DMS53 treated with DMSO at 0.1 percent for 48 hours (cell line): Measurements from ENCODE around the gene CACNA1D.
"Not testable (repeated sequence)": the region's sequence is repeated elsewhere in the genome, so short reads cannot be mapped to it uniquely, and the experiment has no call there.

Source experiments
- DNase-seq: peaks from one replicate; lab custom pipeline; 2025; ENCODE audit not compliant: unreplicated experiment; lab: John Stamatoyannopoulos, UW

CACNA1D gene

GRCh38 chr3:53646723-53647122 is 152.3 kb downstream of the CACNA1D start:
- DNase-seq: no peak

- no peak for DNase-seq
Observed at GRCh38 chr3:53649816-53650215, 155.4 kb downstream of the CACNA1D start.

- no peak for DNase-seq
Observed at GRCh38 chr3:53650424-53650823, 156.0 kb downstream of the CACNA1D start.

GRCh38 chr3:53650928-53651661 is 156.7 kb downstream of the CACNA1D start:
- no peak for DNase-seq

GRCh38 chr3:53651927-53652326 is 157.5 kb downstream of the CACNA1D start:
- DNase-seq: no peak

- no peak for DNase-seq
Observed at GRCh38 chr3:53657651-53658050, 163.2 kb downstream of the CACNA1D start.

GRCh38 chr3:53658613-53659193 is 164.3 kb downstream of the CACNA1D start:
- no peak for DNase-seq

GRCh38 chr3:53659996-53660395 is 165.6 kb downstream of the CACNA1D start:
- DNase-seq: no peak

GRCh38 chr3:53661480-53661879 is 167.1 kb downstream of the CACNA1D start:
- DNase-seq: no peak

GRCh38 chr3:53664812-53665211 is 170.4 kb downstream of the CACNA1D start:
- not testable (repeated sequence) for DNase-seq

- DNase-seq: no peak
Observed at GRCh38 chr3:53665608-53666425, 171.4 kb downstream of the CACNA1D start.

GRCh38 chr3:53668872-53669271 is 174.5 kb downstream of the CACNA1D start:
- no peak for DNase-seq

GRCh38 chr3:53670721-53671120 is 176.3 kb downstream of the CACNA1D start:
- DNase-seq: no peak

- no peak for DNase-seq
Observed at GRCh38 chr3:53671192-53671960, 177.0 kb downstream of the CACNA1D start.

GRCh38 chr3:53671961-53672299 is 177.5 kb downstream of the CACNA1D start:
- no peak for DNase-seq

GRCh38 chr3:53672981-53673380 is 178.6 kb downstream of the CACNA1D start:
- no peak for DNase-seq

- DNase-seq: no peak
Observed at GRCh38 chr3:53673722-53674350, 179.4 kb downstream of the CACNA1D start.

GRCh38 chr3:53674582-53674981 is 180.2 kb downstream of the CACNA1D start:
- DNase-seq: no peak

GRCh38 chr3:53675022-53675697 is 180.7 kb downstream of the CACNA1D start:
- DNase-seq: no peak

- DNase-seq: no peak
Observed at GRCh38 chr3:53675942-53676341, 181.5 kb downstream of the CACNA1D start.
